HepG2 (cell line): ENCODE data around the gene CNOT6. TPM values are rescaled to one million over a fixed set of nuclear protein-coding genes. Genes with fewer than 3 reads are reported as not detected.

Experiments
- ATAC-seq: fragments of 200-7000 bp; cut with Tn5 transposase; 3 replicates; pipeline ENCODE4 v1.9.1; 2020; ENCODE audit warnings: mild to moderate bottlenecking, moderate library complexity
- BruUV-seq: library from RNA; stranded (reverse); fragments of 400-500 nt; replicated peaks from 2 replicates; lab custom pipeline; 2021; lab: Mats Ljungman, UMichigan
- CTCF ChIA-PET: fragments of 300-600 bp; formaldehyde crosslinking; extraction: SDS; loops from one replicate; lab custom pipeline; 2021; ENCODE audit warnings: low total read pairs, inconsistent platforms, low intra/inter-chr PET ratio; lab: Yijun Ruan, JAX
- POLR2A ChIA-PET: fragments of 350-600 bp; sonication (Branson Sonifier 250); formaldehyde crosslinking; loops from one replicate; lab custom pipeline; 2020; ENCODE audit warnings: antibody characterized with exemption, inconsistent platforms; lab: Yijun Ruan, JAX
- DNase-seq: peaks from one replicate; pipeline ENCODE4 v3.0.0-alpha.2; 2015; ENCODE audit warnings: low spot score
- FAIRE-seq: peaks from 3 replicates; lab custom pipeline; 2011; peaks lifted over from hg19 to GRCh38; lab: Jason Lieb, UNC
- H2AFZ ChIP-seq: one replicate; pipeline ENCODE4 v1.6.1; 2011; ENCODE audit warnings: low read length, inconsistent platforms
- H3K27ac ChIP-seq: fragments of 300-600 bp; 3 replicates; pipeline ENCODE4 v1.8.0; 2011; ENCODE audit warnings: mixed run types, mild to moderate bottlenecking, mixed read lengths, low read length, inconsistent platforms; ENCODE audit not compliant: insufficient read depth; ENCODE audit errors: extremely low read length
- H3K27me3 ChIP-seq, 2 experiments: fragments of 200-600 bp in 1 of 2; 2 replicates in 1 of 2; 3 replicates in 1 of 2; pipeline versions ENCODE4 v1.6.0 to v1.8.0; 2011; ENCODE audit warnings: low read length in 2 of 2, mild to moderate bottlenecking in 2 of 2, moderate library complexity in 2 of 2, inconsistent platforms in 1 of 2; ENCODE audit not compliant: insufficient read depth in 2 of 2, control insufficient read depth in 1 of 2
- H3K36me3 ChIP-seq, 2 experiments: fragments of 200-600 bp in 1 of 2; replicated peaks in 1 of 2; 2 replicates in 1 of 2; 3 replicates in 1 of 2; pipeline versions ENCODE4 v1.5.1 to v1.8.0; 2011; ENCODE audit warnings: low read length in 2 of 2, inconsistent platforms in 1 of 2; ENCODE audit not compliant: insufficient read depth in 2 of 2, control insufficient read depth in 1 of 2
- H3K4me1 ChIP-seq: 2 replicates; pipeline ENCODE4 v1.5.1; 2012; ENCODE audit warnings: low read length, inconsistent platforms; ENCODE audit not compliant: insufficient read depth
- H3K4me2 ChIP-seq: 2 replicates; pipeline ENCODE4 v1.6.0; 2011; ENCODE audit warnings: low read depth, low read length, inconsistent platforms
- H3K4me3 ChIP-seq, 3 experiments: fragments of 200-600 bp in 1 of 3; sonication (generic), shearing (Covaris generic) in 1 of 3; replicated peaks in 1 of 3; 2 replicates each; pipeline ENCODE4 v1.5.1; 2011 to 2016; ENCODE audit warnings: low read length in 3 of 3, inconsistent platforms in 2 of 3, low read depth in 2 of 3, mild to moderate bottlenecking in 2 of 3, control low read depth in 1 of 3, mixed read lengths in 1 of 3; ENCODE audit not compliant: insufficient read depth in 1 of 3
- H3K79me2 ChIP-seq: one replicate; pipeline ENCODE4 v1.6.1; 2011; ENCODE audit warnings: low read length, inconsistent platforms; ENCODE audit not compliant: insufficient read depth
- H3K9ac ChIP-seq: 2 replicates; pipeline ENCODE4 v1.6.0; 2011; ENCODE audit warnings: mild to moderate bottlenecking, low read depth, low read length, inconsistent platforms; ENCODE audit not compliant: insufficient read depth
- H3K9me3 ChIP-seq: 2 replicates; pipeline ENCODE4 v1.5.1; 2012; ENCODE audit warnings: mild to moderate bottlenecking, low read length
- H4K20me1 ChIP-seq: 2 replicates; pipeline ENCODE4 v1.6.0; 2011; ENCODE audit warnings: inconsistent platforms, mild to moderate bottlenecking, low read length, moderate library complexity; ENCODE audit not compliant: insufficient read depth
- ARNT2 ChIP-seq: sonication (generic); formaldehyde crosslinking; IDR thresholded peaks from 2 replicates; pipeline ENCODE4 v1.8.0; 2022; ENCODE audit warnings: mild to moderate bottlenecking, low read depth, missing genetic modification reagents, moderate library complexity
- ATF1 ChIP-seq: IDR thresholded peaks from 2 replicates; pipeline ENCODE4 v1.6.1; 2016; ENCODE audit warnings: mild to moderate bottlenecking, control low read depth
- BCLAF1 ChIP-seq: fragments of 450-650 bp; IDR thresholded peaks from 2 replicates; pipeline ENCODE4 v1.6.1; 2017; ENCODE audit warnings: mild to moderate bottlenecking
- CBFB ChIP-seq: sonication (generic); formaldehyde crosslinking; IDR thresholded peaks from 2 replicates; pipeline ENCODE4 v1.4.0; 2020; ENCODE audit warnings: missing genetic modification reagents
- ETS1 ChIP-seq: sonication (generic); formaldehyde crosslinking; IDR thresholded peaks from 2 replicates; pipeline ENCODE4 v1.4.0; 2020; ENCODE audit warnings: missing genetic modification reagents
- EZH2 ChIP-seq: conservative IDR thresholded peaks from 2 replicates; pipeline ENCODE4 v1.6.1; 2012; ENCODE audit warnings: mild to moderate bottlenecking, low read depth, low read length, moderate library complexity
- FOSL1 ChIP-seq: sonication (generic); formaldehyde crosslinking; IDR thresholded peaks from 2 replicates; pipeline ENCODE4 v1.9.0; 2021; ENCODE audit warnings: missing genetic modification reagents, borderline replicate concordance
- FOXK2 ChIP-seq: fragments of 450-650 bp; IDR thresholded peaks from 2 replicates; pipeline ENCODE4 v1.6.1; 2016
- FOXP1 ChIP-seq, 2 experiments: fragments of 450-650 bp in 1 of 2; IDR thresholded peaks; 2 replicates each; pipeline ENCODE4 v1.6.1; 2017 to 2018; ENCODE audit warnings: antibody characterized with exemption in 1 of 2
- MATR3 ChIP-seq: sonication (generic); formaldehyde crosslinking; IDR thresholded peaks from 2 replicates; pipeline ENCODE4 v1.4.0; 2020; ENCODE audit warnings: missing genetic modification reagents
- MBD4 ChIP-seq: IDR thresholded peaks from 2 replicates; pipeline ENCODE4 v1.6.1; 2012; ENCODE audit warnings: low read length, inconsistent platforms, borderline replicate concordance
- PHB2 ChIP-seq: fragments of 450-650 bp; IDR thresholded peaks from 2 replicates; pipeline ENCODE4 v1.6.1; 2018; ENCODE audit not compliant: partially characterized antibody
- TRIM22 ChIP-seq: fragments of 450-650 bp; IDR thresholded peaks from 2 replicates; pipeline ENCODE4 v1.6.1; 2017
- ZFP36L2 ChIP-seq: sonication (generic); formaldehyde crosslinking; IDR thresholded peaks from 2 replicates; pipeline ENCODE4 v1.4.0; 2020; ENCODE audit warnings: missing genetic modification reagents
- ZNF12 ChIP-seq: sonication (generic); formaldehyde crosslinking; IDR thresholded peaks from 2 replicates; pipeline ENCODE4 v1.5.0; 2020; ENCODE audit warnings: missing genetic modification reagents
- ZNF256 ChIP-seq: sonication (generic); formaldehyde crosslinking; conservative IDR thresholded peaks from 2 replicates; pipeline ENCODE4 v1.4.0; 2020; ENCODE audit warnings: missing genetic modification reagents
- ZNF468 ChIP-seq: sonication (generic); formaldehyde crosslinking; IDR thresholded peaks from 2 replicates; pipeline ENCODE4 v1.8.0; 2022; ENCODE audit warnings: mild to moderate bottlenecking, moderate library complexity, missing genetic modification reagents
- ZNF775 ChIP-seq: sonication (generic); formaldehyde crosslinking; IDR thresholded peaks from 2 replicates; pipeline ENCODE4 v1.4.0; 2020; ENCODE audit warnings: missing genetic modification reagents, mild to moderate bottlenecking, moderate library complexity, borderline replicate concordance
- ZNF883 ChIP-seq: sonication (generic); formaldehyde crosslinking; IDR thresholded peaks from 2 replicates; pipeline ENCODE4 v1.5.1; 2020; ENCODE audit warnings: mild to moderate bottlenecking, missing genetic modification reagents; ENCODE audit errors: not compliant biosample characterization
- ZSCAN9 ChIP-seq: IDR thresholded peaks from 2 replicates; pipeline ENCODE4 v1.6.1; 2016; ENCODE audit warnings: borderline replicate concordance
- WGBS: methylation state at CpG from one replicate; pipeline ENCODE4 v1.1.6; 2017; ENCODE audit warnings: low lambda C conversion rate; 5-methylcytosine and 5-hydroxymethylcytosine counted together
- in situ Hi-C: cut with HindIII; loops from 2 replicates; pipeline ENCODE4 v1.10.0; 2017; ENCODE audit warnings: low pct_unique_long_range_greater_than_20kb; ENCODE audit not compliant: extremely low pct_ligation_motif_present
- intact Hi-C: fragments of 100-400 bp; cut with micrococcal nuclease; formaldehyde crosslinking; loops from one replicate; pipeline ENCODE4 v1.10.0; 2022; ENCODE audit not compliant: unreplicated experiment
- polyA plus RNA-seq, 8 experiments: library from polyadenylated mRNA; depleted of rRNA in 3 of 8; stranded (reverse) in 7 of 8; unstranded in 1 of 8; fragments of >200 nt; fragmentation: Illumina TruSeq in 4 of 8; extraction: Trizol in 4 of 8; gene quantifications; 2 replicates each; pipeline versions ENCODE4 v1.2.1 to v1.2.3, GENCODE V29; 2011 to 2016; ENCODE audit warnings: low read depth in 4 of 8, missing spikeins in 1 of 8, mixed read lengths in 1 of 8; ENCODE audit not compliant: insufficient read depth in 1 of 8
- total RNA-seq, 5 experiments: library from RNA; depleted of rRNA; stranded (reverse); fragments of >200 nt; fragmentation: Illumina TruSeq; extraction: Trizol; gene quantifications; 2 replicates each; pipeline ENCODE4 v1.2.3, GENCODE V29; 2016; ENCODE audit warnings: low read depth in 1 of 5

CNOT6 gene
- total and polyA plus RNA-seq, 2 of the 13 experiments (the other 11 are each of a cell fraction or from before 2014, with no cell fraction given): 8.8 to 9.1 TPM

GRCh38 chr5:180494510-180495181 lies 467 bp downstream of the CNOT6 start (continued):
- TF ChIP-seq EZH2: no peak
- TF ChIP-seq, all 625 proteins: peak for 41

GRCh38 chr5:180495292-180495691 lies 1.1 kb downstream of the CNOT6 start:
- Histone ChIP-seq H3K4me1 (peaks cover 45% of the 10 kb centered on the region), H3K4me3 (peak overlapping the region; percentile 77 to 99 (median 86)), H3K79me2 (peaks cover 54% of the 10 kb centered on the region), H3K36me3 (peaks cover 1 to 5% of the 10 kb centered on the region in 2 experiments; a peak in 1 of 5 replicates), H3K9me3 (no peaks in the 10 kb centered on the region), H2AFZ (no peak overlapping the region), H3K4me2 (peak overlapping the region; percentile 85), H4K20me1 (peaks cover 25% of the 10 kb centered on the region), H3K27me3 (no peaks in the 10 kb centered on the region; a peak in 1 of 5 replicates), H3K27ac (peak overlapping the region; percentile 95), H3K9ac (peak overlapping the region; percentile 95)
- intact Hi-C loops (no loop called here), in situ Hi-C loops (no loop called here)
- ATAC-seq (no peak), FAIRE-seq (peak; percentile 43), DNase-seq (no peak)
- WGBS: 4% methylated on average over 7 of the region's 7 CpGs
- TSS peak; percentile 53 for BruUV-seq
- ChIA-PET CTCF (no interaction called here), POLR2A (no interaction called here)
- no peak for TF ChIP-seq CBFB (CRISPR knock-in tag)
- no peak for TF ChIP-seq BCLAF1
- no peak for TF ChIP-seq ZNF468 (CRISPR knock-in tag)
- TF ChIP-seq ZFP36L2 (CRISPR knock-in tag): no peak
- TF ChIP-seq MBD4: no peak
- no peak for TF ChIP-seq ZNF775 (CRISPR knock-in tag)
- TF ChIP-seq ZNF12 (CRISPR knock-in tag): no peak
- no peak for TF ChIP-seq FOXP1 (IDR thresholded peaks at IDR 0.05)
- TF ChIP-seq FOXP1 (CRISPR knock-in tag; IDR thresholded peaks at IDR 0.05): no peak
- TF ChIP-seq FOXK2: no peak
- TF ChIP-seq ARNT2 (CRISPR knock-in tag): no peak
- TF ChIP-seq TRIM22: no peak
- TF ChIP-seq ZNF256 (CRISPR knock-in tag): no peak
- no peak for TF ChIP-seq ZSCAN9 (CRISPR knock-in tag)
- no peak for TF ChIP-seq FOSL1 (CRISPR knock-in tag)
- TF ChIP-seq ZNF883 (CRISPR knock-in tag): no peak
- TF ChIP-seq ATF1 (CRISPR knock-in tag): no peak
- no peak for TF ChIP-seq MATR3
- TF ChIP-seq PHB2: no peak
- no peak for TF ChIP-seq ETS1 (CRISPR knock-in tag)
